Uterus (tissue), 2 donors: ENCODE results near the gene ATXN2.

ENCODE experiments used
- POLR2A ChIP-seq, 2 donors: fragments of 450-650 bp; IDR thresholded peaks; one replicate each; pipeline ENCODE4 v1.6.1; 2016; ENCODE audit warnings: antibody characterized with exemption in 2 of 2, mild to moderate bottlenecking in 1 of 2, moderate library complexity in 1 of 2
- TF ChIP-seq, protein P1 (sequence below), 4 experiments: fragments of 200-600 bp in 2 of 4; fragments of 450-650 bp in 2 of 4; sonication (generic) in 2 of 4; IDR thresholded peaks; one replicate each; pipeline ENCODE4 v1.5.1; 2016 to 2019; ENCODE audit warnings: antibody characterized with exemption in 4 of 4, mild to moderate bottlenecking in 2 of 4, moderate library complexity in 1 of 4

GRCh38 chr12:111569363-111570083 lies 29.6 kb downstream of the ATXN2 start:
- TF ChIP-seq, protein P1, sequence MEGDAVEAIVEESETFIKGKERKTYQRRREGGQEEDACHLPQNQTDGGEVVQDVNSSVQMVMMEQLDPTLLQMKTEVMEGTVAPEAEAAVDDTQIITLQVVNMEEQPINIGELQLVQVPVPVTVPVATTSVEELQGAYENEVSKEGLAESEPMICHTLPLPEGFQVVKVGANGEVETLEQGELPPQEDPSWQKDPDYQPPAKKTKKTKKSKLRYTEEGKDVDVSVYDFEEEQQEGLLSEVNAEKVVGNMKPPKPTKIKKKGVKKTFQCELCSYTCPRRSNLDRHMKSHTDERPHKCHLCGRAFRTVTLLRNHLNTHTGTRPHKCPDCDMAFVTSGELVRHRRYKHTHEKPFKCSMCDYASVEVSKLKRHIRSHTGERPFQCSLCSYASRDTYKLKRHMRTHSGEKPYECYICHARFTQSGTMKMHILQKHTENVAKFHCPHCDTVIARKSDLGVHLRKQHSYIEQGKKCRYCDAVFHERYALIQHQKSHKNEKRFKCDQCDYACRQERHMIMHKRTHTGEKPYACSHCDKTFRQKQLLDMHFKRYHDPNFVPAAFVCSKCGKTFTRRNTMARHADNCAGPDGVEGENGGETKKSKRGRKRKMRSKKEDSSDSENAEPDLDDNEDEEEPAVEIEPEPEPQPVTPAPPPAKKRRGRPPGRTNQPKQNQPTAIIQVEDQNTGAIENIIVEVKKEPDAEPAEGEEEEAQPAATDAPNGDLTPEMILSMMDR (IDR thresholded peaks at IDR 0.05), result no peak
- no peak for TF ChIP-seq POLR2A (IDR thresholded peaks at IDR 0.05)
